Vagina (tissue), 2 donors: ENCODE results near the gene SNORC. TPM values are rescaled to one million over a fixed set of nuclear protein-coding genes. Genes with fewer than 3 reads are reported as not detected.

Source experiments
- DNase-seq, 2 donors: peaks; one replicate each; pipeline ENCODE4 v3.0.0-alpha.2; 2017; ENCODE audit errors: extremely low spot score in 2 of 2
- H3K27ac ChIP-seq: fragments of 200-600 bp; sonication (generic); one replicate; pipeline ENCODE4 v1.5.1; 2019
- H3K27me3 ChIP-seq: fragments of 200-600 bp; sonication (generic); one replicate; pipeline ENCODE4 v1.5.1; 2019
- H3K36me3 ChIP-seq, 2 donors: fragments of 200-600 bp; sonication (generic); one replicate each; pipeline ENCODE4 v1.5.1; 2017 to 2019
- H3K4me1 ChIP-seq: fragments of 200-600 bp; sonication (generic); one replicate; pipeline ENCODE4 v1.5.1; 2019
- H3K4me3 ChIP-seq, 2 donors: fragments of 200-600 bp; sonication (generic); 1 replicate in 1 of 2; 2 replicates in 1 of 2; pipeline ENCODE4 v1.5.1; 2016 to 2019
- H3K9me3 ChIP-seq: fragments of 200-600 bp; sonication (generic); one replicate; pipeline ENCODE4 v1.5.1; 2019
- CTCF ChIP-seq, 3 experiments: fragments of 450-650 bp in 2 of 3; fragments of 200-600 bp in 1 of 3; sonication (generic) in 1 of 3; IDR thresholded peaks; one replicate each; pipeline ENCODE4 v1.5.1; 2017 to 2019; ENCODE audit warnings: antibody characterized with exemption in 3 of 3, mild to moderate bottlenecking in 2 of 3, moderate library complexity in 2 of 3
- POLR2A ChIP-seq, 2 donors: fragments of 450-650 bp; IDR thresholded peaks; one replicate each; pipeline ENCODE4 v1.6.1; 2017; ENCODE audit warnings: antibody characterized with exemption in 2 of 2, mild to moderate bottlenecking in 2 of 2, moderate library complexity in 2 of 2
- POLR2AphosphoS5 ChIP-seq, 2 donors: sonication (generic); formaldehyde crosslinking; IDR thresholded peaks; one replicate each; pipeline ENCODE4 v1.9.0; 2017; ENCODE audit warnings: antibody characterized with exemption in 2 of 2, mild to moderate bottlenecking in 2 of 2, low read depth in 1 of 2; ENCODE audit not compliant: insufficient read depth in 1 of 2
- intact Hi-C: fragments of 100-400 bp; cut with DNase I; formaldehyde crosslinking; loops from one replicate; pipeline ENCODE4 v1.15.1; 2023
- total RNA-seq: library from RNA; depleted of rRNA; stranded (reverse); fragments of >200 nt; gene quantifications from one replicate; pipeline ENCODE4 v1.2.3, GENCODE V29; 2016

The SNORC gene
- total RNA-seq, 1 donor from 2014 or later, result not detected

DNA sequence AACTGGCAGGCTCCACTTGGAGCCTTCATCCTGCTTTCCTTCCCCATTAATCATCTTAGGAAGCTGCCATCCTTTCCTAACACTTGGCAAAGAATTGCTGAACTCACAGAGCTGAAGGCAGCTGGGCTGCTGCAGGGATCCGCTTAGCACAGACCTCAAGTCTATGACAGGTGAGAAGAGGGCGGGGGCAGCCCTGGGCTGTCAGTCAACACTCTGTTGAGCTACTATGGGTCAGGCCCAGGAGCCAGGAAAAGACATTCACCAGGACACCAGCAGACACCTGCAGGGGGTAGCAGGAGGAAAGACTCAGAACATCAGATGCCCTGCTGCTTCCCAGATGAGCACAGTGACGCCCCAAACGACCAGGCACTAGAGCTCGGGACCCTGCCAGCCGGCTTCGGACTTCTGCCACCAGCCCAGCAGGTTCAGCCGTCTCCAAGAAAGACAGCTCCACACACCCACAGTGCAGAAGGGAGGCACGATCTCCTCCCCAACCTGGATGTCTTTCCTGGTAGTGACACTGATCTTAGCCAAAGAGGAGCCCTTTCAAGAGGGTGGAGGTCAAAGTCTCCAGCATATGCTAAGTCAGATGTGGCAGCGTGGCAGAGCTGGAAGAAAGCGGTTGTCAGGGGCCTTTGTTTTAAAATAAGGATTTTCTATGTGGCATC lies 55.2 kb downstream of the SNORC start:
- TF ChIP-seq CTCF (IDR thresholded peaks at IDR 0.05) (no peak), POLR2AphosphoS5 (IDR thresholded peaks at IDR 0.05; ENCODE audit: insufficient read depth in 1 of 2, low read depth in 1 of 2) (peak in 1 of 2 donors; percentile 34)
- intact Hi-C loops, result no loop called here
- Histone ChIP-seq H3K4me1 (peaks cover 26% of the 10 kb centered on the region), H3K9me3 (no peaks in the 10 kb centered on the region), H3K36me3 (no peaks in the 10 kb centered on the region), H3K27me3 (no peaks in the 10 kb centered on the region), H3K4me3 (no peak overlapping the region), H3K27ac (no peak overlapping the region)
- no peak for DNase-seq

- H3K9me3 ChIP-seq, result no peaks in the 10 kb centered on the region
- DNase-seq, result no peak
- no peak overlapping the region for H3K27ac ChIP-seq
- intact Hi-C loops, result no loop called here
- H3K36me3 ChIP-seq, result no peaks in the 10 kb centered on the region
- peaks cover 26% of the 10 kb centered on the region for H3K4me1 ChIP-seq
- no peak for TF ChIP-seq CTCF (IDR thresholded peaks at IDR 0.05)
- no peak for TF ChIP-seq POLR2AphosphoS5 (IDR thresholded peaks at IDR 0.05; ENCODE audit: insufficient read depth in 1 of 2, low read depth in 1 of 2)
- H3K4me3 ChIP-seq, result no peak overlapping the region
- no peaks in the 10 kb centered on the region for H3K27me3 ChIP-seq
Measured at GRCh38 chr2:232925821-232926156, 55.7 kb downstream of the SNORC start.

DNA sequence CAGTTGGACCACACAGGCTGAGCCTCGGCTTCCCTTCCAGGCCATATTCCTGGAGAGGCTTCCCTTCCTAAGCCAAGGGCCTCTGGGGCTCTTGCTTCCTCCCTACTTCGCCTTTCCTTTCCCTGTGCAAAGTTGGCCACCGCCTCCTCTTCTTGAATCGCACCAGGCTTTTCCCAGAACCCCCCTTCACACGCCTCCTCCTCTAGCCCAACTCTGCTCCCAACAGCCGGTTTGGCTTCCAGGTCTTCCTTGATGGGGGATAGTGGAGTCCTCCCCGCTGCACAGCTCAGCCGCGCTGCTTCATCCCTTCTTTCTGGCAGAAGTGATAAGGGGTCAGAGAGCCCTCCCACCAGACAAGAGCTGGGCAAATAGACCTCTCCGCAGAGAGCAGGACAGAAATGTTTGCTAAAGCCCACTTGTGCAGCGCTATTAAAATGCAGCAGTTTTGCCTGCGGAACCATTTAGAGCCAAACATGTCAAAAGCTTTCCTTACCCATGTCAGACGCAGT lies 56.4 kb downstream of the SNORC start:
- TF ChIP-seq CTCF (IDR thresholded peaks at IDR 0.05), result no peak
- no peak for TF ChIP-seq POLR2AphosphoS5 (IDR thresholded peaks at IDR 0.05; ENCODE audit: insufficient read depth in 1 of 2, low read depth in 1 of 2)
- no peak for TF ChIP-seq POLR2A (IDR thresholded peaks at IDR 0.05)
- H3K9me3 ChIP-seq, result no peaks in the 10 kb centered on the region
- no peak overlapping the region for H3K27ac ChIP-seq
- H3K36me3 ChIP-seq, result no peaks in the 10 kb centered on the region
- H3K4me3 ChIP-seq, result peak overlapping the region in 1 of 2 donors; percentile 55
- H3K4me1 ChIP-seq, result peaks cover 26% of the 10 kb centered on the region
- intact Hi-C loops, result no loop called here
- no peaks in the 10 kb centered on the region for H3K27me3 ChIP-seq
- DNase-seq, result no peak

- no peaks in the 10 kb centered on the region for H3K36me3 ChIP-seq
- peaks cover 26% of the 10 kb centered on the region for H3K4me1 ChIP-seq
- intact Hi-C loops, result no loop called here
- TF ChIP-seq CTCF (IDR thresholded peaks at IDR 0.05) (no peak), POLR2A (IDR thresholded peaks at IDR 0.05) (no peak), POLR2AphosphoS5 (IDR thresholded peaks at IDR 0.05; ENCODE audit: insufficient read depth in 1 of 2, low read depth in 1 of 2) (no peak)
- H3K9me3 ChIP-seq, result no peaks in the 10 kb centered on the region
- H3K27me3 ChIP-seq, result no peaks in the 10 kb centered on the region
- no peak overlapping the region for H3K27ac ChIP-seq
- no peak for DNase-seq
- peak overlapping the region; percentile 41 to 55 for H3K4me3 ChIP-seq
Measured at GRCh38 chr2:232927032-232927792, 57.1 kb downstream of the SNORC start.
